Suprapubic skin (tissue), 4 donors: ENCODE data around the gene MRPS10. TPM values are rescaled to one million over a fixed set of nuclear protein-coding genes. Genes with fewer than 3 reads are reported as not detected.

Experiments
- DNase-seq, 2 donors: peaks; one replicate each; pipeline ENCODE4 v3.0.0-alpha.2; 2019; ENCODE audit warnings: low spot score in 2 of 2
- H3K27ac ChIP-seq: fragments of 200-600 bp; sonication (generic); one replicate; pipeline ENCODE4 v1.5.1; 2019
- H3K27me3 ChIP-seq: fragments of 200-600 bp; sonication (generic); one replicate; pipeline ENCODE4 v1.5.1; 2019
- H3K36me3 ChIP-seq: fragments of 200-600 bp; sonication (generic); one replicate; pipeline ENCODE4 v1.5.1; 2019
- H3K4me1 ChIP-seq: fragments of 200-600 bp; sonication (generic); one replicate; pipeline ENCODE4 v1.5.1; 2019
- H3K4me3 ChIP-seq: fragments of 200-600 bp; sonication (generic); one replicate; pipeline ENCODE4 v1.5.1; 2019; ENCODE audit warnings: mild to moderate bottlenecking
- H3K9me3 ChIP-seq: fragments of 200-600 bp; sonication (generic); one replicate; pipeline ENCODE4 v1.5.1; 2019
- CTCF ChIP-seq, 2 donors: fragments of 200-600 bp in 1 of 2; fragments of 450-650 bp in 1 of 2; sonication (generic) in 1 of 2; IDR thresholded peaks; one replicate each; pipeline ENCODE4 v1.5.1; 2016 to 2019; ENCODE audit warnings: antibody characterized with exemption in 2 of 2, mild to moderate bottlenecking in 1 of 2, moderate library complexity in 1 of 2
- EP300 ChIP-seq: sonication (generic); formaldehyde crosslinking; IDR thresholded peaks from one replicate; pipeline ENCODE4 v1.6.1; 2017; ENCODE audit warnings: antibody characterized with exemption
- POLR2A ChIP-seq, 2 donors: fragments of 450-650 bp; IDR thresholded peaks; one replicate each; pipeline ENCODE4 v1.6.1; 2017; ENCODE audit warnings: antibody characterized with exemption in 2 of 2, mild to moderate bottlenecking in 2 of 2, moderate library complexity in 2 of 2
- POLR2AphosphoS5 ChIP-seq, 3 donors: sonication (generic); formaldehyde crosslinking; IDR thresholded peaks; one replicate each; pipeline ENCODE4 v1.6.1; 2017; ENCODE audit warnings: antibody characterized with exemption in 3 of 3
- WGBS: methylation state at CpG from one replicate; pipeline ENCODE4 v1.1.5; 2018; 5-methylcytosine and 5-hydroxymethylcytosine counted together
- total RNA-seq, 4 donors: library from RNA; depleted of rRNA; stranded (reverse); fragments of >200 nt; gene quantifications; one replicate each; pipeline ENCODE4 v1.1.0, GENCODE V29; 2016

Gene MRPS10
- total RNA-seq, 4 donors from 2014 or later: 17.7 to 20.8 (median 20.3) TPM

GRCh38 chr6:42182101-42182500 lies 35.6 kb downstream of the MRPS10 start:
- Histone ChIP-seq H3K27me3 (peaks cover 8% of the 10 kb centered on the region), H3K36me3 (no peaks in the 10 kb centered on the region), H3K4me1 (no peaks in the 10 kb centered on the region), H3K9me3 (no peaks in the 10 kb centered on the region), H3K4me3 (no peak overlapping the region), H3K27ac (no peak overlapping the region)
- no peak for DNase-seq
- TF ChIP-seq POLR2AphosphoS5 (IDR thresholded peaks at IDR 0.05) (no peak), POLR2A (IDR thresholded peaks at IDR 0.05) (no peak), CTCF (IDR thresholded peaks at IDR 0.05) (no peak), EP300 (no peak)
- 76% methylated on average over 5 of the region's 5 CpGs for WGBS

- 77% methylated on average over 3 of the region's 3 CpGs for WGBS
- no peak for DNase-seq
- TF ChIP-seq CTCF (IDR thresholded peaks at IDR 0.05): no peak
- no peak for TF ChIP-seq POLR2AphosphoS5 (IDR thresholded peaks at IDR 0.05)
- no peak for TF ChIP-seq POLR2A (IDR thresholded peaks at IDR 0.05)
- TF ChIP-seq EP300: no peak
- no peak overlapping the region for H3K4me3 ChIP-seq
- H3K27ac ChIP-seq: no peak overlapping the region
- no peaks in the 10 kb centered on the region for H3K9me3 ChIP-seq
- peaks cover 8% of the 10 kb centered on the region for H3K27me3 ChIP-seq
- H3K4me1 ChIP-seq: no peaks in the 10 kb centered on the region
- no peaks in the 10 kb centered on the region for H3K36me3 ChIP-seq
These were observed 37.7 kb downstream of the MRPS10 start for GRCh38 chr6:42179945-42180313.

DNA sequence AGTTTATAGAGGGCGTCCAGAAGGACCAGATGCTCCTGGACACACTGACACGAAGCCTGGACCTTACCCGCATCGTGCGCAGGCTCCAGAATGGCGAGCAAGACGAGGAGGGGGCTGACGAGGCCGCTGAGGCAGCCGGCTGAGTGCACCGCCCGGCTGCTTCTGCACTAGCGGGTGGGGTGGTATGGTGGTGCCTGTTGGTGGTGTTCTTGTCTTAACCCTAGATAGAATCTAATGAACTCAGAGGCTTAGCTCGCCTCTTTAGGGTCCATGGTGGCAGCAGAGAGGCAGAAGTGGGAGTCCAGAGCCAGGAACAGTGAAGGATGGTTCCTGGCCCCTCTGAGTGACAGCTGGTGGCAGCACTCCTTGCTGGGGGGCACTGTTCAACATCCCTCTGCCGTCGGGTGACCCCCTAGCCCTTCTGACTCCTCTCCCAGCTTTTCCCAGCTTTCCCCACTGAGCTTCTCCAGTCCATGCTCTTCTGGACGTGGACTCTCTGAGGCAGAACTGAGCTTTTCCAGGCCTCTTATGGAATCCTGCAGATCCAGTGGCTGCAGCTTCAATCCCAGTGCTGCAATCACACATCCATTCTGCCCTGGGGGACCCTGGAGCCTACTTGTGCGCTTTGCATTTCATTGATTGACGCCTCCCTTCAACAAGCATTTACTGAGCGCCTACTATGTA lies 38.3 kb downstream of the MRPS10 start:
- TF ChIP-seq POLR2A (IDR thresholded peaks at IDR 0.05) (no peak), POLR2AphosphoS5 (IDR thresholded peaks at IDR 0.05) (no peak), EP300 (no peak), CTCF (IDR thresholded peaks at IDR 0.05) (no peak)
- H3K27ac ChIP-seq: no peak overlapping the region
- H3K9me3 ChIP-seq: no peaks in the 10 kb centered on the region
- no peaks in the 10 kb centered on the region for H3K36me3 ChIP-seq
- H3K4me3 ChIP-seq: no peak overlapping the region
- H3K27me3 ChIP-seq: peaks cover 8% of the 10 kb centered on the region
- no peak for DNase-seq
- 86% methylated on average over 20 of the region's 20 CpGs for WGBS
- no peaks in the 10 kb centered on the region for H3K4me1 ChIP-seq

DNA sequence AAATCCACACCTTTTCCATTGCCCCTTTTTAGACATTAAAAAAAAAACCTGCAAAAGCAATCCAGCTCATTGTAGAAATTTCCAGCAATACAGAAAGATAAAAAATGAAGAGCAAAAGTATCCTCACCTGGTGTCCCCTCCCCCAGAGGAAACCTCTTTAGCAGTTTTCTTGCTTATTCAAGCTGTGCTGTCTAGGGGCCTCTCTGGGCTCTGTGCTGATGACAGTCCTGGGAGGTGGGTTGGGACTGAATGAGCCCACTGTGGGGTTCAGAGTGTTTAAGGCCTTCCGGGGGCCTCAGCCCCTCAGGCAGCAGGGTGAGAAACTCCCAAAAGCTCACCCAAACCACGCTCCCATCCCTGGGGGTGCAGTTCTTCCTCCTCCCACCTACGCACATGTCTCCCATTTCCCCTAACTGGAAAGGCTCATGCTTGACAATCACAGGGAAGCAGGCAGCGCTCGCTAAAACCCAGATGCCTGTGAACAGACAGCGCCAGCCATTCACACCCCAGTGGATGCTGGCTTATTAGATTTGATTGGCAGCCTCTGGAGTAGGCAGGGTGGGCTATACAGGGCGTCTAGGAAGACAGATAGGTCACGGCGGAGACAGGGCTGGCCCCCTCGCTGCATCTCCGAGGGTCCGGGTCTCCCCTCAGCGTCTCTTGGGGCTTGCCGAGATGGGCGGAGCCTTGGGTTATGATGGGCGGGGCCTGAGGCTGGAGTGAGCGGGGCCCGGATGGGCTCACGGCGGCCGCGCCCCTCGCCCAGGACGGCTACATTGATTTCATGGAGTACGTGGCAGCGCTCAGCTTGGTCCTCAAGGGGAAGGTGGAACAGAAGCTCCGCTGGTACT lies 39.9 kb downstream of the MRPS10 start:
- Histone ChIP-seq H3K4me3 (no peak overlapping the region), H3K27me3 (peaks cover 8% of the 10 kb centered on the region), H3K36me3 (no peaks in the 10 kb centered on the region), H3K27ac (no peak overlapping the region), H3K4me1 (no peaks in the 10 kb centered on the region), H3K9me3 (no peaks in the 10 kb centered on the region)
- WGBS: 41% methylated on average over 8 of the region's 27 CpGs
- no peak for DNase-seq
- no peak for TF ChIP-seq CTCF (IDR thresholded peaks at IDR 0.05)
- TF ChIP-seq POLR2AphosphoS5 (IDR thresholded peaks at IDR 0.05): no peak
- TF ChIP-seq POLR2A (IDR thresholded peaks at IDR 0.05): no peak
- TF ChIP-seq EP300: no peak

- no peak overlapping the region for H3K4me3 ChIP-seq
- H3K27me3 ChIP-seq: peaks cover 8% of the 10 kb centered on the region
- no peaks in the 10 kb centered on the region for H3K36me3 ChIP-seq
- TF ChIP-seq POLR2AphosphoS5 (IDR thresholded peaks at IDR 0.05) (no peak), EP300 (no peak), CTCF (IDR thresholded peaks at IDR 0.05) (no peak), POLR2A (IDR thresholded peaks at IDR 0.05) (no peak)
- H3K27ac ChIP-seq: no peak overlapping the region
- H3K9me3 ChIP-seq: no peaks in the 10 kb centered on the region
- H3K4me1 ChIP-seq: no peaks in the 10 kb centered on the region
- DNase-seq: no peak
These were observed 40.7 kb downstream of the MRPS10 start for GRCh38 chr6:42176981-42177380.
